ENCODE results near the gene OPALIN.
A peak's percentile ranks its signal among the peaks of the same experiment; 100 is the strongest.

The OPALIN gene, protein sequence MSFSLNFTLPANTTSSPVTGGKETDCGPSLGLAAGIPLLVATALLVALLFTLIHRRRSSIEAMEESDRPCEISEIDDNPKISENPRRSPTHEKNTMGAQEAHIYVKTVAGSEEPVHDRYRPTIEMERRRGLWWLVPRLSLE

DNA sequence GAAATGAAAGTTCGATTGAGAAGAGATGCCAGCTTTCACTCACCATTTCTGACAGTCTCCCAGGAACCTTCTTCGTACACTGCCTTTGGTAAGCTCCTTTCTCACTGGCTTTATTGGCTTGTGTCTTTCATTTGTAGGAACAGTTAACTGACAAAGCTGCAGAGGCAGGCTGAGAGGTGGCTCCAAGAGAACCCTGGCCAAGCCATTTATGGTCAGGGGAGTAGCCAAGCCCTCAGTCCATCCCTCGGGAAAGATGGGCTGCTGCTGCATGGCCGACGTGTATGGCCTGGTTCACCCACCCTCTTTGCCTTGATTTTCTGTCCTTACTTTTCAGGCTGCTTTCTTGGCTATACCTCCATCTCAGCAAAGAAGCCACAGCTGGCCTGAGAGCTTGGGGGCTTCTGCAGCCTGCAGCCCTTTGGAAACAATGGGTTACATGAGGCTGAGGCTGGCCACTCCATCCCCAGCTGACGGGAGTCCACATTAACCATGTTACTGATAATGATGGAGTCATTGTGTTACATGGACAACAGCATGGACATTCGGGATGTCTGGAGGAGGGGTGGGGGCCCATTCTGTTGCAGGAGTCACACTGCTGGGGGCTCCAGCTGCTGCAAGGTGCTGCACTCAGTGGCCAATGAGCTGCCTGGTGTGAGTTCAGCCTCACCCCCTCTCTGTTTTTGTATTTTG lies at the start of gene OPALIN:
TSS of gene OPALIN (minus strand) at position 152 of the 690 bp plus-strand sequence. CDS start at position 46, 106 bp downstream.
- DNase-seq (ENCODE audit: low spot score): no peak

DNA sequence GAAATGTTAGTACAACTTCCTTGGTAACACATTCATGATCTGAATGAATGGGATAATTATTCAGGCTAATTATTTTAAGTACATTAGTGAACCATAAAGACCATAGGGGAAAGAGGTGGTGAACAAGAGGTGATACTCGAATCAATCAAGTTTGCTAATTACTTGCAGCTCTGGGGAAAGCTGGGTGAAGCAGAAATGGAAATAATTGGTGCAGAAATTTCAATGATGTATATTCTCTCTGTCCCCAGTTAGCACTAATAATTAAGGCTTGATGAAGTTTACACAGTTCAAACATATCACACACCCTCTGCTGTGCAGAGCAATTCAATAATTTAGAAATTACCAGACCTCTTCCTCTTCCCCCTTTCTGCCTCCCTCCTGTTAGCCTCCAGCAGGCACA lies 49.4 kb upstream of the OPALIN start:
- no peak for DNase-seq (ENCODE audit: low spot score)

DNA sequence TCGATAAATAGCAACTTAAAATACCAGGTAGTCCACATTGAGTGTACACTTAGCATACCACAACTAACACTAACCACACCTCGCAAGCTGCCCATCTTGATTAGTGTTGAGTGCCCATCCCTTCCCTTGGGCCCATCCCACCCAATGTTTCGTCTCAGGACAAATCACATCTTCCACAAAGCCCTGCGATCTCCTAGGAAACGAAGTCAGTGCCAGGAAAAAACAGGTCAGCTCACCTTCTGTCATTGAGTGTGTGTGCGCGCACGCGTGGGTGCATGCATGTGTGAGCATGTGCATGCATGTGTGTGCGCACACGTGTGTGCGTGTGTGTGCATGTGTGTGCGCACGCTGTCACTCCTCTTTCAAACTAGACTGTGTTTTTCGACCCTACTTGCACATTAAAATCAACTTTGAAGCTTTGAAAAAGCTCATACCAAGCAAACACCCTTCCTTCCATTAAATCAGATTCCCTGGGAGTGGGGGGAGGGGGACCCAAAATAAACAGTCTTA lies 48.8 kb upstream of the OPALIN start:
- no peak for DNase-seq (ENCODE audit: low spot score)

DNA sequence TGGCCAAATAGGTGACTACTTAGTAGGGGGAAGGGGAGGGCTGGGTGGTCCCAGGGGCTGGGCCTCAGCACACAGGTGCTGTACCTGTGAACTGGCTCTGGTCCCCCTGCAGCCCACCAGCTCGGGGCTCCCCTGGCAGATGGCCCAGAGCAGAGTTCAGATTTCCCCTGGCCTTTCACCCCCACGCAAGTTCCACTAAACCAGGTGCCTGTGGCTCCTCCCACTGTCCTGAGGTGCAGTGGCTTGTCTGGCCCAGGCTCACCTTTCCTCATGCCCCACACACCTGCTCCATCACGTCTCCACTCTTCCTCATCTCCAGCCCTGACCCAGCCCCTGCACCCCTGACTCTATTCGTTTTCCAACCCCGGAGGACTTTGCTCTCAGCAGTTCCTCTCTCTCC lies 47.3 kb upstream of the OPALIN start:
- no peak for DNase-seq (ENCODE audit: low spot score)

DNA sequence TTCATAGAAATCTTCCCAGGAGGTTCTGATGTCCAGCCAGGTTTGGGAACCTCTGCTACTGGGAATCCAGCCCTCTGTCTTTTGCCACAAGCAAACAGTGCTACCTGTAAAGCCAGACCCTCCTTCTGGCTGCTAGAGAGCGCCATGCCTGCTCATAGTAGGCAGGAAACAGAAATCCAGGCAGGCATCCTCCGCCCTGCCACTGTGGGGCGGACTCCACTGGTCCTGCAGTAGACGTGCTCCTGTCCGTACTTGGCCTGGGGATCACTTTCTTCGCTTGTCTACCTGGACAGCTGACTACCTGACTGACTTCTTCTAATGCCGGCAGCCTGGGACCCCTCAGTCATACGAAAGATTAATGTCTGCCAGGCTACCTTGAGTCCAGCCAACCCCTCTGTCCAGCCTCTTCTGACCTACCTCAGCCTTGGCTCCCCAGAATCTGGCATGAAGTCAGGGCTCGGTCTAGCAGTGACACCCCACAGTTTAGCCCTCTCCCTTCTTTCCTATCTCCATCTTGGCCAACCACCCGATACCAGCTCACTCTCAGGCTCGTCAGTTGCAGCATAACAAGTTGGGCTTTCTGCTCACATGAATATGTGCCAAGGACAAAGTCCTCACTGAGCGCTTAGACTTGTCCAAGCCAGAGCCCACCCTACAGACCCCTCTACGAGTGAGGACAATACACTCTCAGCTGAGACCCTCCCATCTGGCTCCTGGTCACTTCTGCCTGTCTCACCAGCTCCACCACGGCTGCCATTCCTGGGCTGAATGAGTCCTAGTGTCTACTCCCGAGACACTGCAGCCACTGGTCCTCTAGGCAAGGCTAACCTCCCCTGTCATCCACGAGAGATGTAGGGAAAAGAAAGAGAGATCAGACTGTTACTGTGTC lies 43.9 kb upstream of the OPALIN start:
- no peak for DNase-seq (ENCODE audit: low spot score)

DNA sequence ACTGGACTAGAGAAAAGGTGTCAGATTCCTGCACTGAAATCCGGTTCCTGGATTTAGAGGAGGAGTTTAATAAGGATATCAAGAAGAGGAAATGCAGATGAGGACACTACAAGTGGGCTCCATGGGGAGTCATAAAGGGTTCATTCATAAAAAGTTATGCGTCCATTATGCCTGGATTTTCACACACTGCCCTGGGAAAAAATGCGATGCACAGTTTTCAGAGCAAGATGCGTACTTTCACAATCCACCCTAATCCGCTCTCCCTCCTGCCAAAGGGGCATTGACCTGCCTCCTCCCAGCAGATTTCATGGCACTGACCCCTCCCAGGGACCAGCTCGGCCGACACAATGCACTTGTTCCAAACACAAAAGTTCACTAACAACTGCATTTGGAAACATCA lies 42.2 kb upstream of the OPALIN start:
- no peak for DNase-seq (ENCODE audit: low spot score)

DNA sequence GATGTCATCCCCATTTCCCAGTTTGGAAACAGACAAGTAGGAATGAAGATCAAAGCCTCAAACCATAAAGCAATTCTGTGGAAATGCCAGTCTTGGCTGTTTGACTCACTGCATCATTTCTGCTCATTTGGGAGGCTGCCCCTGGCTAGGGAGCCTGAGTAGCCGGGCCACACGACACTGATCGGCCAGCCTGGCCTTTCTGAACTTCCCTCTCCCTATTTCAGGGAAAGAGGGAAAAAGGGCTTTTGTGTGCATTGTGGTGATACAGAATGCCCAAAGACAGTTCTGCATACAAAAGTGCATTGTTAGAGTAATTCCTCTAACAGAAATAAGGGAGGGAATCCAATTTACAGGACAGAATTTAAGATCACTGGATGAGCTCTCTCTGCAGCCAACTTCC lies 41.7 kb upstream of the OPALIN start:
- no peak for DNase-seq (ENCODE audit: low spot score)

DNA sequence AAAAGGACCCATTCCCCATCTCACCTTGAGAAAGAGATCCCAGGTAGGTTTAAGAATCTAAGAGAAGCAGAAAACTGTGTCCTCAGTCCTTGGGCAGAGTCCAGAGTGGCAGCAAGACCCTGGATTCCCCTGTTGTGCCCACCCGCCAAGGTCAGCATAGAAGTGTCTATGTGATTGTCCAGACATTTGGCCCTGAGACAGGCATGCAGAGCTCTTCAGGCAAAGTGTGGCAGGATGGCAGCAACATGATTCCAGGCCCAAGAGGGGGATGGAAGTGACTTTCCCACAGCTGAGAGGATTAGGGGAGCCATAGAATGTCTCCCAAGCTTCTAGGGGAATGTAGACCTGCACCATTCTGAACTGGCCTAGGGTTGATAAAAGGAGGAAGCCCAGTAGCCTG lies 39.1 kb upstream of the OPALIN start:
- DNase-seq (ENCODE audit: low spot score): no peak

DNA sequence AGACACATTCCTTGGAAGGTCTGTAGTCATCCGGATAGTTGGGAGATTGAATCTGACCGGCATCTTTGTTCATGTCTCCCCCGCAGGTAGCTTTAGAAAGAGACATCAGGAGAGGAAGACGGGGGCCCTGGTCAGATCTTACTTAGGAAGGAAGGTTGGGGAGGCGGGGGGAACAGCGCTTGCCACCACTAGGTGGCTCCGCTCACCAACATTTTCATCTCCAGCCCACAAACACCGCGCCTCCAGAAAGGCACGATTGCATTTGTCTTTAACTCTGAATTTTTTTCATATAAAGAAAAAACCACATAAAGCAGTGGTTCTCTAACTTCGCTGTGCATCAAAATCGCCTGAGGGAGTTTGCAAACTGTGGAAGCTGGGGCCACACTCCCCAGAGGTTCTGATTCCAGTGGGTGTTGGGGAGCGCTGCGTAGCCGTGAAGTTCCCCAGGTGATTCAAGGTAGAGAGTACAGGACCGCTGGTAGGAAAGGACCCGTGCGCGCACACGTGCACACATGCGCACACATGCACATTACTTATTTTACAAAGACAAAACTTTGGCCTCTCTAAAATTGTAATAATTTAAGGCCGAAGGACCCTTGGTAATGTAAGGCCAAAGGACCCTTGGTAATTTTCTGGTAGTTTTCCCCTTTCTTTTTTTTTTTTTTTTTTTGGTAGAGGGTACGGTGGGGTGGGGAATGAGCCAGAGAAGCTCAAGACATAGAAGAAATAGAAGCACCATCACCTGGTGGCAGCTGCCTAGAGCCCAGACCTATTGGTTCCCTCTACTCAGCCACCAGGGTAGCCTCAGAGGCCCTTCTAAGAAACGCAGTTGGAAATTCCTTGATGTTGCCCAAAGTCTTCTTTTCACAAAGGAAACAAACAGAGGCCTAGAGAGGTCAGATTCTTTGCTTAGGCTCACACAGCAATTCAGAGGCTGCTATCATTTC lies 37.4 kb upstream of the OPALIN start:
- DNase-seq (ENCODE audit: low spot score): peak; percentile 49

DNA sequence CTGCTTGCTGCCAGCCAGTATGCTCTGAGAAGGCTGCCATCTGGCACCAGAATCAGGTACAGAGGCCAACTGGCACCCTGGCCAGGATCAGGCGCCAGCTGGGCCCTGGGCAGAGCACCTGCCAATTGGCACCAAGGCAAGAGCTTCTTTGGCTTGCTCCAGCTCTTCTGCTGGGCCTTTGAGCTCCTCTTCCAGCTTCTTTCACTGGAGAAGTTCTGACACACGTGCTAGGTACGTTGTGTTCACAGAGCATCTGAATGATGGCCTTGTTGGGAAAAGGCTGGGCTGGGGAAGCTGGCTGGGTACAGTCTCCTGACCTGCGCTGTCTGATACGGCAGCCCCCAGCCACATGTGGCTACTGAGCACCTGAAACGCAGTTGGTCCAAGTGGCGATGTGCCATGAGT lies 31.7 kb upstream of the OPALIN start:
- no peak for DNase-seq (ENCODE audit: low spot score)

DNA sequence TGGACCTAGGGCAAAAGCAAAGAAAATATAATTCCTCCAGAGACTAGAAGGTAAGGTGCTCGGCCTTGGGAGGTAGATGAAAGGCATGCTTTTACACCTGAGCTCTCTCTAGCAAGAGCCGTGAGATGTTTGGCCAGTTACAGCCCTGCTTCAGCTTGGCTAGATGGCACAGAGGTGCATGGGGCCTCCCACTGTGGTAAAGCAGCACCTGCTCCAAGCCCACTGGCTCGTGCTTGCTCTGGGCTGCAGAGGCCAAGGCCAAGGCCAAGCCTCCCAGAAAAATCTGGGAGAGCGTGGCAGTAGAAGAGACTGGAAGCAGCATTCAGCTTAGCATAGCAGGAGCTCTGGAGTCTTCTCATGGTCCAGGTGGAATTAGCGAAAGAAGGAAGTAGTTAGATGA lies 31.0 kb upstream of the OPALIN start:
- no peak for DNase-seq (ENCODE audit: low spot score)

DNA sequence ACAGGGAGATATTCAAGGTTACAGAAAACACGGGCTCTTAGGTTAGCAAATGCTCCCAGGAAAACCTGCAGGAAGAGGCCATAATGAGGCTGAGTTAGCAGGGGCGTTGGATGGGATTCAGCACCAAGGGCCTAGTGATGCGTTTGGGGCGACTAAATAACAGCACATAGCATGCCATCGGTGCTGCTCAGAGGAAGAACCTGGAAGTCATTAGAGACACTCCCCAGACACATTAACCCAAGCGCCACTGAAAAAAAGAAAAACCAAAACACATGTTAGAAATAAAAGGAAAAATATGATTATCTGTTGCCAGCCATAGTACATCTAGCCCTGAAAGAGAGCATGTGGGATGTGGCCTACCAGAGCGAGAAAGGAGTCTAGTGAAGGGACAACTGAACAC lies 28.8 kb upstream of the OPALIN start:
- DNase-seq (ENCODE audit: low spot score): no peak

DNA sequence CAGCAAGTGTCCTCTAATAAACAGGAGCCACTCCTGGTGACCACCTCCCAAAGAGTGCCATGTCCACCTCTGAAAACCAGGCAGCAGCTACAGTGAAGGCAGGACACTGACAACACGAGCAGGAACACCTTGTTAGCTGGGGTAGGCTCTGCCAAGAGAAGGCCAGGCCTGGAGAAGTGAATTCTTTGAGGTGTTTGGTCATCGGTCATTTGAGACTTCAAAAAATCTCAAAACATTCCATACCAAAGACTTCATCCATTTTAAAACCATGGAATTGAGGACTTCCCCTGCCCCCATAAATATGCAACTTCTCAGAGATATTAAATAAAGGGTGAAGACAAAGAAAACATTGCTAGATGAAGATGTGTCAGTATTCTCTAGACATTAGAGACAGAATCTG lies 28.4 kb upstream of the OPALIN start:
- DNase-seq (ENCODE audit: low spot score): no peak

DNA sequence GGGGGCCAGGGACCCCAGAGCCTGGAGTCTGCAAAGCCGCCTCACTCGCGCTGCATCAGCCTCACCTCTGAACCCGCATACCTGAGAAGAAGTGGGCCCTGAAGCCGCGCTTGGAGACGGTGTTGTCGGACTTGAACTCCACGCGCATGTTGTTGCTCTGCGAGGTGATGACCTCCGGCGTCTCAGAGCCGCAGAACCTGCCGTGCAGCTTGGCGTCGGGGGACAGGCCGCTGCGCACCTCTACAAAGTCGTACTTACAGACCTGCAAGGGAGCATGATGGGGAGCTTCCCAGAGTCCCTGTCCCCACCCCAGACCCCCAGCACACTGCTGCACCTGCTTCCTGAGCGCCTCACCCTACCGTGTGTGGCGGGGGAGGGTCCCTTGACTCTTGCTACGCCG lies 25.7 kb upstream of the OPALIN start:
- no peak for DNase-seq (ENCODE audit: low spot score)

DNA sequence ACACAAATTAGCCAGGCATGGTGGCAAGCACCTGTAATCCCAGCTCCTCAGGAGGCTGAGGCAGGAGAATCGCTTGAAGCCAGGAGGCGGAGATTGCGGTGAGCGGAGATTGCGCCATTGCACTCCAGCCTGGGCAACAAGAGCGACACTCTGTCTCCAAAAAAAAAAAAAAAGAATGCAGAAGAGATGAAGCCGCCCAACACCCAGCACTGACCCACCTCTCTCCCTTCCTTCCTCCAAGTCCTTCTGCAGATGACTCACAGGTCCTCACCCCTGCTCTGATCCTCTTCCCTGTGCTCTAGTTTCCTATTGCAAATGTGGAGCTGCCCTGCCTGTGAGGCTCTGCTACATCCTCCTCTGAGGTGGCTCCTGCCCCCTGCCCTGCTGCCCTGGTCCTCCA lies 22.0 kb upstream of the OPALIN start:
- no peak for DNase-seq (ENCODE audit: low spot score)

DNA sequence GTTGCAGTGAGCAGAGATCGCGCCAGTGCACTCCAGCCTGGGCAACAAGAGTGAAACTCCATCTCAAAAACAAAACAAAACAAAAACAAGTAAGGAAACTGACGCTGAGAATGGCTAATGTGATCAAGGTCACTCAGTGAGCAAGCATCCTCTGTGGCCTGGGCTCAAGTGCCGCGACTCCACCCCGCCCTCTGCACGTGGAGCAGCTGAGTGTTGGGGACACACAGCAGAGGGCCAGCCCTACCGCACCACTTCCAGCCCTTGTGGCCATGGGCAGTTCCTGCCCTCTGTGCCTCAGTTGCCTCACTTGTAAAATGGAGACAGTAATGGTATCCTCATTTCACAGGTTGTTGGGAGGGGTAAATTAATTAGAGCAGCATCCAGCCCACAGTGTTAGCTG lies 21.0 kb upstream of the OPALIN start:
- DNase-seq (ENCODE audit: low spot score): no peak

DNA sequence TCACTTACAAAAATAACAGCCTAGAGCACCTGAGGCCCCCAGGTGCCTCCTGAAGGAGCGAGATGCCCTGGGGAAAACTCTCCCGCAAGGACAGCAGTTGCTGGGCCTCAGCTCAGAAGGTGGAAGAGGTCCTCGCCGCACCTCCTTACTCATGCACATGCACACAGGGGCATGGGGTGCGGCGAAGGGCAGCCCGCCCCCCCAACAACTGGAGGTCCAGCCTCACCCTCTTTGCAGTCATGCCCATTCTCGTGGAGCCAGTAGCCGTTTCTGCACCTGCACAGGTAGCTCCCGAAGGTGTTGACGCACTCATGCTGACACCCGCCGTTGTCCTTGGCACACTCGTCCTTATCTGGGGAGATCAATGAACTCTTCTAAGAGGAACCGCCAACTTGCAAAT lies 19.9 kb upstream of the OPALIN start:
- no peak for DNase-seq (ENCODE audit: low spot score)

DNA sequence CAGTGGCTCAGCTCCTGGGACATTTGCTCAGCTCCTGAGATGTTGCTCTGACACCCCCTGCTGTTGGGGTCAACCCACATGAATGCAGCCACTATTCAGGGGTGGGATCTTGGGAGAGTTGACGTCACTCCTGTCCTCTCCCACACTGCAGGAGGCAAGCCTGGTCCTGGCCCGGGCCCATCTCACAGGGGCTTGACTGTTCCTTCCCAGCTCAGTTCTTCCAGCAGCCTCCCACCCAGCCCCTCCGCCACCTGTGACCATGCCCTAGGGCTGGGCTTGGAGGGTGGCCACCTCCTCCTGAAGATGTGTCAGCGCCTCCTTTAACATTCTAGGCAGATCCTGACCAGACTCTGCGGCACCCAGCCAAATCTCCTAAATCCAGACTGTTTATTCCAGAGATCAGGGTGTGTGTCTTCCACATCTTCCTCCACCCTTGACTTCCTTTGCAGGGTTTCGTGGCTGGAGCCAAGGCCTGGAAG lies 19.1 kb upstream of the OPALIN start:
- no peak for DNase-seq (ENCODE audit: low spot score)

DNA sequence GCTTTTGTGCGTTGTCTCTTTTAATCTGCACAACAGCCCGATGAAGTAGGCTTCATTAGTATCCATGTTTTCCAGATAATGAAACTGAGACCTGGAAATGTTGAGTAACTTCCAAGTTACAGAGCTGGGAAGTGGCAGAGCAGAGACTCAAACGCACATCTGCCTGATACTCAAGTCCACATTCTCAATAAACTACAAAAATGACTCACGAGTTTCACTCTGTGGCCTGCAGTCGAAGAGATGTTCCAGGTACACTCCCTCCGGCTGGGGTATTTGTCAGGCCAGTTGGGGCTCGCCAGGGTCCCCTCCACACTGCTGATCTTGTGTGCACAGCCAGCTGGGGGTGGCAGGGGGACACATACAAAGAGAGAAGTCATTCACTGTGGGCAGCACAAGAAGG lies 17.7 kb upstream of the OPALIN start:
- DNase-seq (ENCODE audit: low spot score): no peak

DNA sequence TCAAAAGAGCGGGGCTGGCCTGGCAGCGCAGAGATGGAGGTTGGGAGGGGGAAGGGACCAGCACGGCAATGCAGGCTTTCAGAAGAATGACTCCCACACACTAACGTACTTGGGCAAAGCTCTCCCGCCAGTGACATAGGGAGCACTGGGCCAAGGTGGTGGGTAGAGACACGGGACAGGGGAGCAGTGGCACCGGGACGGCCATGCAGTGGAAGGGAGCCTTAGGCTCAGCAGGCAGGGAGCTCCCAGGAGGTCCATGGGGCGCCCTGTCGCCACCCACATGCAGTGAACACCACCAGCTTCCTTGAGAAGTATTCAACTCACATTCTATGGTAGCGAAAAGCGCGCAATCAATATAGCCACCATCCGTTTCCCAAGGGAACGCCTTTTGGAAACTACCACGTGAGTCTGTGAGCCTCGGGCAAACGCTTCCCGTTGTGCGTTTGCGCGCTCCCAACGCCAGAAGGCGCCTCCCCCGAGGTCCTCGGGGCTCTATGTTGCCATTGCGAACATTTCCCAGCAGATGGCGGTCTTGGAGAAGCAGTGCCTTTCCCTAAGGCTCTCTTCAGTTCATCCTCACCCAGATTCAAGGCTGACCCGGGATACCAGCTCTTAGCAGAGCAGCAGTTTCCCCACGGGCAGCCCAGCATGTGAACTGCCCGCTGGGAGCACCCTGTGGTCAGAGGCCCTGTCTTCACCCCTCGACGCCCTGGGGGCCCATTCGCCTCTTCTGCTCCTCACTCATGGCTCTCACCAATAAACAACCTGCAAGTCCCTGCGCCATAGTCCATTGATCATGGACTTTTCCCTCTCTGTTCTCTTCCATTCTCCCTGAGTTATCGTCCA lies 16.4 kb upstream of the OPALIN start:
- peak; percentile 86 for DNase-seq (ENCODE audit: low spot score)

DNA sequence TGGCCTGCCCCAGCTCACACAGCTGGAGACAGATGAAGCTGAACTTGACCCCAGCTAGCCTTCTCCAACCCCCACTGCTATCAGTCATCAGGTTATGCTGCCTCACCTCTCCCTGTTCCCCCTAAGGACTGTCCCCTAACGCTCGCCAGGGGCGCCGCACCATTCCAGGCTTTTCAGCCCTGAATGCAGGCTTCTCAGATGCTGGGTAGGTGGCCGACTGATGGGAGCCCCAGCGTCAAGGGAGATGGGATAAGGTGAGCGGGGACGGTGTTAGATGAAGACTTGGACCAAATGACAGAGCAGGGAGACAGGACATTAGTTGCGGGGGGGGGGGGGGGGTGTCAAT lies 15.8 kb upstream of the OPALIN start:
- no peak for DNase-seq (ENCODE audit: low spot score)
